Activated naive CD4-positive, alpha-beta T cell treated with Interleukin-2 at 50 U/mL for 16 hours (primary cell): Measurements from ENCODE around the gene NRBF2.

Experiments
- DNase-seq: peaks from one replicate; pipeline ENCODE4 v3.0.0-alpha.2; 2020

Gene NRBF2

DNA sequence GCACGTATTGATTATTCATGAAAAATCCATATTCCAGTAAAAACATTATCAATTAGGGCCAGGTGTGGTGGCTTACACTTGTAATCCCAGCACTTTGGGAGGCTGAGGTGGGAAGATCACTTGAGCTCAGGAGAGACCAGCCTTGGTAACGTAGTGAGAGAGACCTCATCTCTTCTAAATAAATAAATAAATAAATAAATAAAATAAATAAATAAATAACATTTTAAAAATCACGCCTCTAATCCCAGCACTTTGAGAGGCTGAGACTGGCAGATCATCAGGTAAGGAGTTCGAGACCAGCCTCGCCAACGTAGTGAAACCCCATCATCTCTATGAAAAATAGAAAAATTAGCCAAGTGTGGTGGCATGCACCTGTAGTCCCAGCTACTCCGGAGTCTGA, 32.1 kb downstream of the NRBF2 start:
- DNase-seq, result no peak

DNA sequence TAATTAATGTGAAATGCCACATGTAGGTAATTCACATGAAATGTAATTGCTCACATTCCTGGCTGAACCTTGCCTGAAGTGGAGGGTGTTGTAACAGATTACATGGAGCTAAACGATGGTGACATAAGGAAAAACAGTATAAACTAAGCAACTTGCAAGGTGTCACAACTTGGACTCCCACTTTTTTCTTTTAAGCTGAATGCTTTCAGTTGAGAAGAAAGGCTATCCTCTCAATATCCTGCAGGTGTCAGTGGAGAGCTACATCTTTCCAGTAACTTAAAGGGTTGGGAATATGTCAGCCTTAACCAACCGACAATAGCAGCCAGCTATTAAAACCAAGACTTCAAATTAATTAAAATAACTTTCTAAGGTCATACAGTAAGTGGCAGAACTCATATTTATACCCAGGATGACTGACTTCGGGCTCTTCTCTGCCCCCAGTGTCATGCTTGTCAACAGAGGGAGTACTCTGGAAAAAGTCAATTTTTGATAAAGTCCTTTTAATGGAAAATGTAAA, 33.7 kb downstream of the NRBF2 start:
- no peak for DNase-seq

DNA sequence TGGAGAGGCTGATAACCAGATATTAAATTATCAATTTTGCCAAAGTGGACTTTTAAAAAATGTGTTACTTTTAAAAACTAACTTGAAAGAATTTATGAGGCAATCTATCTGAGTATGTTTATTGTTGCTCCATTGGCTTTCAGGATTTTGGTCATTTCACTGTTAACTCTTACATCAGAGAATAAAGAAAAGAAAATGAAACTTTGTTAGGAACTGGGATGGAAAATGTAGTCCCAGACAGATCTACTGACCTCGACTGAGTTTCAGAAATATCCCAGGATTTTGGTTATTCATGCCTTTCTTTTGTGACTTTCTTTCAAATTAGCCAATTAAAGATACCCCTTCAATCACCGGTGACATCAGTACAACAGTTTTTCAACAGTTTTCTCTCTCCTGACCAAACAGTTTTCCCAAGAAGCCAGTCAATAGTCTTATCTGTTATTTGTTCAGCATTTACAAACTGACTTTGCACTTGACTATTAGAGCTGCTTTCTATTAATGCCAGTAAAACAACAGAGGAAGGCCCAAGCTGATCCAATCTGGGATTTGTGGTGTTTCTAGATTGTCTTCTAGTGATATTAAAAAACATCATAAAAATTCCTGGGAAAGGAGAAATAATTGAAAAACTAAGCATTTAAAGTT, 35.8 kb downstream of the NRBF2 start:
- DNase-seq, result no peak

DNA sequence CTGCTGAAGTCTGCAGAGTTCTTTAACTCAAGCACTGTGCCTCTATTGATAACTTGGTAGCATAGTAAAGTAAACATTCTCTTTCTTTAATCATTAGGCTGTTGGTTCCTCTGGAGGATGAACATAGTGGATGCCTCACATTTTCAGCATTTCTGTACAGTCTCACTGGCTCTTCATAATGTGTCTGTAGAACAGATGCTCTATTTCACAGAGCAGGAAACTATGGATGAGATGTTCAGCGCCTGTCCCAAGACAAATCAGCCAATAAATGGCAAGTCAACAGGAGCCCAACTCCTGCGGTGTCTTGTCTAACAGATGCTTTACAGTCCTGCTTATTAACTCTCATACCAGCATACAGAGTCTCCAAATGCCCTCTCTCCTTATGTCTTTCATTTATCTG, 36.5 kb downstream of the NRBF2 start:
- no peak for DNase-seq

DNA sequence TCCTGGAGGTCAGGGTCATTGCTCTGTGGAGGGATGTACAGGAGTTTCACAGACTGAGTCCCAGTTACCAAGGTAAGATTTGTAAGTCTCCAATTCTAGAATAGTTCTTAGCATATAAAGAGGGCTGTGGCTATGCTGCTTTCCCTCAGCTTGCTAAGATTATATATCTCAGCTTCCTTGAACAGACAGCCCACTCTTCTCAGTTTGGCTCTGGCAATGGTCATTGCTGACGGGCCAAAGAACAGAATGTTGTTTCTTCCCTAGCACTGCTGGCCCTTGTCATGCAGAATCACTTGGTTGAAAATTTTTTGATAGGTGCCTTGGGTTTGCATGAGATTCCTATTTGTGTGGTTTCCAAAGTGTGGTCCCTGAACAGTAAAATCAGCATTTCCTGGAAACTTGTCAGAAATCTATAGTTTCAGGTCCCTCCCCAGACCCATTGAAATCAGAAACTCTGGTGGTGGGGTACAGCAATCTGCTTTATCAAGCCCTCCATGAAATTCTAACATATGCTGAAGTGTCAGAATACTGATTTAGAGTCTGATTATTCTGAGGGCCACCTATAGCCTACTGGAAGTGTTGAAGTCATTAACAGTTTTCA, 38.2 kb downstream of the NRBF2 start:
- DNase-seq, result no peak

DNA sequence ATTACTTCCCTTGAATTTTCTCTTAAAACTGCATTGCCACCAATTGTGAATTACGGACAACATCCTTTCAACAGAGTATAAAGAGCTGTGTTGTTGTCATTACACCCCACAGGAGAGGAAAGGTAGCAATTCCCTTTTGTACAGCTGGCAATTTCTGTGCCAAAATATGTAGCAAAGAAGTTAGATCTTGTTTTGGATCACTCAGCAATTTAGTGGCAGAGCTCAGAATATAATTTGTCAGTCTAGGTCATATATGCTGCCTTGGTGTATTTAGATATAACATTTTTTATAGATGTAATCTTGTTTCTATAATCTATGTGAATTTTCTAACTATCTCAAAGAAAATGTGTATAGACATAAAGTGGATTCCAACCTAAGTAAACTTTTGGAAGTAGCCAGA, 38.8 kb downstream of the NRBF2 start:
- no peak for DNase-seq

- DNase-seq, result no peak
These were observed 40.5 kb downstream of the NRBF2 start for GRCh38 chr10:63173468-63174232.

DNA sequence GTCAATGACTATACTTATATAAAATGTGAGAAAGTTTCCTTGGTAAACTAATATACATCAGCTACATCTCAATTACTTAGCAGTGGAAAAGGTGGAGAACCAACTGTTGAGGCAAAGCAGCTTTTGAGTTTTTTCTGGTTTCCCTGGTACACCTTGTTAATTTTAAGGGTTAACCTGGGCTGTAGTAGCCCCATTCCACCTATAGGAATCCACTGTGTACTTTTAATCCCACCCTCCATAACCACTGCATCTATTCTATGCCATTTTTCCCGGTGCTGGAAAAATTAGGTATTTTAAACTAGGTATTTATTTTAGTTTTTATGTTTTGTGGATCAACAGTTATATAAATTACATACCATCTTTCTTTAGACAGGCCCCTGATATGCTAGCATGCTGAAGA, 42.4 kb downstream of the NRBF2 start:
- DNase-seq, result no peak

DNA sequence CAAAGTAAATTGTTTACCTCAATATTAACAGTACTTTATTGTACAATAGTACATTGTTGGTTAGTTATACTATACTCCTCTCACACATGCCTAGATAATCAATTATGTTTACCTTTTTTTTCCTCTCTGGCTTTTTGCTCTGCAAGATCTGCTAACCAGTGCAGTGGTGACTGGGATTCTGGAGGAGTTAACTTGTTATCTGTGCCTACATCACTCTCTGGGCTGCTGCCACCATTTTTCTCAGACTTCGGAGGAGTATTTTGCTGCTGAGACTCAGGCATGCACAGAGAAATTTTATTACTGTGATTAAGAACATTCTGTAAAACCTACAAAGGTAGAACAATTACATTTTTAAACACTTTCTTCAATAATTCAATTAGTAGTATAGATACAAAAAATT, 59.7 kb downstream of the NRBF2 start:
- no peak for DNase-seq

GRCh38 chr10:63197344-63198092, 64.4 kb downstream of the NRBF2 start:
- no peak for DNase-seq

GRCh38 chr10:63199716-63200115, 66.6 kb downstream of the NRBF2 start:
- no peak for DNase-seq

DNA sequence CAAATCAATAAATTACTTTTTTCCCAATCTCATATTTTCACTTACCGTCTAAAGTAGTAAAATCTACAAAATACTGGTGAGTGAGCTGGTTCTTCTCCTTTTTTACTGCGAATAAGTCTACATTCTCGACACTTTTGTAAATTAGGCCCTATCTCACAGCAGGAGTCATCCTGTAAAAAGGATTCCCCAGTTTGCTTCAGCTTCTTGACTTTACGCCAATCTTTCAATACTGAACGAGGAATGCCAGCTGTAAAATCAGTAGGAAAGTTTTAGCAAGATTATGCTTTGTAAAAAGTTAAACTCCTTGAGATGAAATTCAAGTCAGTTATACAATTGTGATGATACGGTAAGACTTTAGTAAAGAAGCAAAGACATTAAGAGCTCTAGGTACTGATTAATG, 67.3 kb downstream of the NRBF2 start:
- no peak for DNase-seq

DNA sequence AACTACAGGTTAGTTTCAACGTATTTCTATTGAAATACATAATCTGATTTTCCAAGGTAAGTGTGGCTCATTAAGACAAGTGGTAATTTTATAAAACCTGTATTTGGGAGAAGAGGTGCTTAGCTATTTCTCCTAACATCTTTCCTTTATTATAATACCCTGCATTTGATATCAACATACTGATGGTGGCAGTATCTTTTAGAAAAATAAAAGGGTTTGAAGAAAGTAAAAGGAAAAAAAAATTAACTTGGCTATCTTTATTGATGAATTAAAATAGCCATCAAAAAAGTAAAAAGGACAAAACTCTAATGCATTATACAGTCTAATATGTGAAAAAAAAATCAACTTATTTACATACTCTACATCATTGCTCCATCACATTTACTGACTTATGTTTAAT, 68.0 kb downstream of the NRBF2 start:
- no peak for DNase-seq
